Measurements from ENCODE around the gene YJU2.

Gene YJU2

GRCh38 chr19:4294389-4294788 is 47.5 kb downstream of the YJU2 start:
- in situ Hi-C loops (cut with MboI; ENCODE audit: low sequenced_read_pairs) = no loop called here

- in situ Hi-C loops (cut with MboI; ENCODE audit: low sequenced_read_pairs) = no loop called here
Observed at GRCh38 chr19:4295972-4296771, 49.3 kb downstream of the YJU2 start.

DNA sequence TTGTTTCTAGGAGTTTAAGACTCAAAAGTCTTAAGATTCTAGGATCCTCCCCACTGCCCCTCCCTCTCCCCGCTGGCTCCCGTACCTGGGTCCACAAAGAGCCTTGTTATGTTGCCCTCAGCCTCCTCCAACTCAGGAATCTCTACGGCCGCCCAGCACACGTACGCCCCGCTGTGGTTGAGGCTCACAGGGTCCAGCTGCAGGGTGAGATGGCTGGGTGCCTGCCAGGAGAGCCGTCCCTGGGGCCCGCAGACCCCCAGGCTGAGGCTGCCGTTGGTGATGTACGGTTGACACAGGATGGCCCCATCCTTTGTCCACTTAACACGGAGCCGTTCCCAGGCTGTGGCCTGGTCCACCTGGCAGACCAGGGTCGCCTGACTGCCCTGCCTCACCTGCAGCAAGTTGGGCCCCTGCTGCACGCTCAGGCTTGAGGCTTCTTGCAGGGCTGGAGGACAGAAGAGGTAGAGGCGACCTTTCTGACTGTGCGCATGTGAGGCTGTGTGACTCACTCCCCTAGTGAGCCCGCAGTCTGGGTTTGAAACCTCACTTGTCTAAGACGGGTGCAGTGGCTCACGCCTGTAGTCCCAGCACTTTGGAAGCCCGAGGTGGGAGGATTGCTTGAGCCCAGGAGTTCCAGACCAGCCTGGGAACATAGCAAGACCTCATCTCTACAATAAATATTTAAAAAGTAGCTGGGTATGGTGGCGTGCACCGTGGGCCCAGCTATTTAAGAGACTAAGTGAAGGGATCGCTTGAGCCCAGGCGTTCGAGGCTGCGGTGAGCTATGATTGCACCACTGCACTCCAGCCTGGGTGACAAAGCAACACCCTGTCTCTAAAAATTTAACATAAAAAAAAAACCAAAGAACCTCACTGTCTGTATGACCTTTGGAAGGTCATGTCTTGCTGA is 51.3 kb downstream of the YJU2 start:
- in situ Hi-C loops (cut with MboI; ENCODE audit: low sequenced_read_pairs) = no loop called here

- in situ Hi-C loops (cut with MboI; ENCODE audit: low sequenced_read_pairs) = no loop called here
Observed at GRCh38 chr19:4298810-4299550, 52.1 kb downstream of the YJU2 start.

DNA sequence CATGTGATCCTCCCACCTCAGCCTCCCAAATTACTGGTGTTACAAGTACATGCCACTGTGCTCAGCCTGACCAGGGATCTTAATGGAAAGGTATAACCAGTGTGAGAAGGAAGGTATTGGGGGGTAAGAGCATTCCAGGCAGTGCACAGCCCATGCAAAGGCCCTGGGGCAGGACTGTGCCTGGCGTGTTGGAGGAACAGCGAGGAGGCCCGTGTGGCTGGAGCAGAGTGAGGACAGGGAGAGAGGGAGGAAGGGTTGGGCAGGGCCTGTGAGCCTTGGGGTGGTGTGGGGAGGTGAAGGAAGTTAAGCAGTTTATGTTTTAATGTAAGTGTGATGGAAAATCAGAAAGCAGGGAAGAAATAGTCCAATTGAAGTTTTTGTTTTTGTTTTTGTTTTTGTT is 53.7 kb downstream of the YJU2 start:
- in situ Hi-C loops (cut with MboI; ENCODE audit: low sequenced_read_pairs) = no loop called here

- in situ Hi-C loops (cut with MboI; ENCODE audit: low sequenced_read_pairs) = no loop called here
Observed at GRCh38 chr19:4301590-4302242, 54.8 kb downstream of the YJU2 start.

GRCh38 chr19:4302243-4302640 is 55.4 kb downstream of the YJU2 start, which contains the start of gene TMIGD2:
Gene TMIGD2, minus strand, starts transcription at chr19:4302389. Its CDS starts 4 bp downstream, at chr19:4302385.
- in situ Hi-C loops (cut with MboI; ENCODE audit: low sequenced_read_pairs) = no loop called here

DNA sequence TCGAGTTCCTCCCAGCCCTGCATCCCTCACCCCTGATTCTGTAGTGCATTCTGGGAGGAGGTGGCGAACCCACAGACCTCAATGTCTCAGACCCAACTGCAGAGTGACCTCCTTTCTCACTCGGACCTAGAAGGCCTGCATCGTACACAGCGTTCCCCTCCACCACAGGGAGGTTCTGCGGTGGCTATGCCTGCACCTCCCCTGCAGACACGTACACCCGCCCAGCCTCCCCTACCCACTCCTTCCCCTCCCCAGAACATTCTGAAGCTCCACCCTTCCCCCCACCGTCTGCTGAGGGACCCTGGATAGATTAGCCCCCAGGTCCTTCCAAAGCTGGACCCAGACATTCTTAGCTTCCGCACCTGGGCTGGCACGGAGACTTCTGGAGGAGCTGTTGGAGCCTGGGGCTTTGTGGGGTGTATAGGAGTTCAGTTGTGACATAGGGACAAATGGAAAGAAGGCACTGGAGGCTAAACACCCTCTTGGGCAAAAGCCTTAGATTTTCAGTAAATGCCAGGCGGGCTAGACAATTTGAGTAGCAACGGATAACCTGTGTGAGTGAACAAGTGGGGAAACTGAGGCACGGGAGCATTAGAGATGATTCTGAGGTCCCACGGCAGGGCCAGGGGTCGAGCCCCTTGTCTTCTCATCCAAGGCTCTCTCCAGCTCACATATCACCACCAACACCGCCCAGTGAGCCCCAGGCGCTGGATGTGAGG is 57.1 kb downstream of the YJU2 start:
- in situ Hi-C loops (cut with MboI; ENCODE audit: low sequenced_read_pairs) = no loop called here

DNA sequence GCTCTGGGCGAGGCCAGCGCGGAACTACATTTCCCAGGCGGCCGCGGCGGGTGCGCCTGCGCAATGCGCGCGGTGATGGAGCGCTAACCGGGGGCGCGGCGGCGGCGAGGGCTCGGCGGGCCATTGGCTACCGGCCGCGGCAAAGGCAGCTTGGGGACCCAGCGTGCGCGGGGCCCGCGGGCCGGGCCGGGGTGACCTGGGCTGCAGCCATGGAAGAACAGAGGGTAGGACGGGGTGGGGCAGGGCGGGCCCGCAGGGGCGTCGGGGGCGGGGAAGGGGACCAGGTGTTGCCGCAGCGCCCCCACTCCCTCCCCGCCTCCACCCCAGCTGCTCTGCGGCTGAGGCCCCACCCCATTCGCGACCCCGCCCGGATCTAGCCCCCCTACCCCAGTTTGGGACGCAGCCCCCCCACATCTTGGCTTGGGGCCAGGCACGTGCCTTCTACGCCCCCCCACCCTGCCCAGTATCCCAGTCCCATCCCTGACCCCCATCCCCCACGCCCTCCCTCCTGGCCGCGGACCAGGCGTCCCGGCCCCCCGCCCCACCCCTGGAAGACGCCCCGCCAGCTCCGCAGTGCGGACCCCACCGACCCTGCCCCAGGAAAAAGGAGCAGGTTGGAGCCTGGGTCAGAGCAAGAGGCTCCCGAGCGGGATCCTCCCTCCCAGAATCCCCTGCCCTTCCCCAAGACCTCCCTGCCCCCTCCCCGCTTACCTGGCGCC is 57.8 kb downstream of the YJU2 start, which contains the start of gene FSD1:
Gene FSD1 (plus strand): TSS at position 61 of the 719 bp plus-strand sequence. CDS start 149 bp downstream, at position 210.
- in situ Hi-C loops (cut with MboI; ENCODE audit: low sequenced_read_pairs) = no loop called here

DNA sequence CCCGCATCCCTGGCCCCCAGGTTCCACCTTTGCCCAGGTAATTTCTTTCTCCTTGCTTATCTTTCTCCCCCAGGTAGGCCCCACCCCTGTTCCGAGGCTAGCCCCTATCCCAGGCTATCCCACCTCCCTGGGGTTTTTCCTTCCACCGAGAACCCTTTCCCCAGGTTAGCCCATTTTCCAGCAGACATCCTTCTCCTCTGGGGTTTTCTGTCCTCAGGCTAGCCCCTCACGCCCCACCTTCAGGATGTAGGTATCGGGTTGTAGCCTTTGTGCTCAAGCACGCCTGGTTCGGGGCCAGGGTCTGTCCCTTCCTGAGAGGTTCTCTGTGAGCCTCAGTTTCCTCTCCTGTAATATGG is 58.4 kb downstream of the YJU2 start:
- in situ Hi-C loops (cut with MboI; ENCODE audit: low sequenced_read_pairs) = no loop called here

GRCh38 chr19:4305659-4306058 is 58.8 kb downstream of the YJU2 start:
- in situ Hi-C loops (cut with MboI; ENCODE audit: low sequenced_read_pairs) = no loop called here

DNA sequence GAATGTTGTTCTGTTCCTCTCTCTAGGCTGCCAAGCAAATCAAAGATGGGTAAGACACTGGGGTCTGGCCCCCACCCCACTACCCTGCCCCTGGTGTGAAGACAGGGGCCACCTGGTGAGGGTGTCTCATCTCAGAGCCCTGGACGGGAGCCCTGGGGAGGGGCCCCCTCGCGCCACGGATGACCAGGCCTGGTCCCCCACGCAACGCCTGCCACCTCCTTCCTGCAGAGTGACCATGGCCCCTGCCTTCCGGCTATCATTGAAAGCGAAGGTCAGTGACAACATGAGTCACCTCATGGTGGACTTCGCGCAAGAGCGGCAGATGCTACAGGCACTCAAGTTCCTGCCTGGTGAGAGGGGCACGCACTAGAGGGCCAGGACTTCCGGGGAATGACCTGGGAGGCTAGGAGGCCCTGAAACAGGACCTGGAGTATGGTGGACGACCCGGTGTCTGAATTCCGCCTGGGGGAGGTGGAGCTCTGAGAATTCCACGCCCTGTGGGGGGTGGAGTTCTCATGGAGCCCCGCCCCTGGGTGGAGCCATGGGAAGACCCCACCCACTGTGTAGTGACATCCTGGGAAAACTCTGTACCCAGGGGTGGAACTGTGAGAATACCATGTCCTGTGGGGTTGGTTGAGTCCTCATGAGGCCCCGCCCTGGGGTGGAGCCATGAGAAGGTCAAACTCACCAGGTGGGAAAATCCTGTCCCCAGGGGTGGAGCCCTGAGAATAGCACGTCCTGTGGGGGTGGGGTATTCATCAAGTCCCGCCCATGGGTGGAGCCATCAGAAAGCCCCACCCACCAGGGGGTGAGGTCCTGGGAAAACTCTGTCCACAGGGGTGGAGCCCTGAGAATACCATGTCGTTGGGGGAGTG is 63.6 kb downstream of the YJU2 start:
- in situ Hi-C loops (cut with MboI; ENCODE audit: low sequenced_read_pairs) = no loop called here

GRCh38 chr19:4313847-4314490 is 67.1 kb downstream of the YJU2 start:
- in situ Hi-C loops (cut with MboI; ENCODE audit: low sequenced_read_pairs) = no loop called here

GRCh38 chr19:4316956-4317355 is 70.1 kb downstream of the YJU2 start:
- in situ Hi-C loops (cut with MboI; ENCODE audit: low sequenced_read_pairs) = no loop called here

DNA sequence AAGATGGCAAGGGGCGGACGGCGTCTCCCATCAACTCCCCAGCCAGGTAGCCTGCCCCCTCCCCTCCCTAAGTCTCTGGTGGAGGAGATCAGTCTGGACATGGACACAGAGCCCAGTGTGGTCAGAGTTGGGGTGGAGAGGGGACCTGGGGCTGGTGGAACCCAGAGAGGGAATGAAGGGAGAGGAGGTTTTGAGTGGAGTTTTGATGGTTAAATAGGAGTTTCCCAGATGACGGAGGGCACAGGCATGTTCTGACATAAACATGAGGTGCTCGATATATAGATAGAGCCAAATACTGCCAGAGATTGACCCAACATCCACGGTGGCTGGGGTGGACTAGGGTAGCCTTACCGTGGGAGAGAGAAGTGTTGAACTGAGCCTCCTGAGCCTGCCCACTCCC is 71.6 kb downstream of the YJU2 start:
- in situ Hi-C loops (cut with MboI; ENCODE audit: low sequenced_read_pairs) = no loop called here
